K562 (cell line): ENCODE results near the gene ARID3A. TPM values are rescaled to one million over a fixed set of nuclear protein-coding genes. Genes with fewer than 3 reads are reported as not detected.
A peak's percentile ranks its signal among the peaks of the same experiment; 100 is the strongest.

Experiments
- ARID2 ChIP-seq: fragments of 450-650 bp; IDR thresholded peaks from 2 replicates; pipeline ENCODE4 v1.6.1; 2017; ENCODE audit warnings: antibody characterized with exemption, mild to moderate bottlenecking
- CBX8 ChIP-seq: fragments of 200-600 bp; sonication (generic); IDR thresholded peaks from 2 replicates; pipeline ENCODE4 v1.6.1; 2012; ENCODE audit warnings: borderline replicate concordance, mixed run types, low read depth, mild to moderate bottlenecking, moderate library complexity, mixed read lengths, low read length, control low read depth, inconsistent platforms; ENCODE audit not compliant: poor library complexity, severe bottlenecking; ENCODE audit errors: extremely low read depth
- CHD2 ChIP-seq: IDR thresholded peaks from 2 replicates; pipeline ENCODE4 v1.6.1; 2011; ENCODE audit warnings: low read depth, low read length
- EZH2 ChIP-seq: IDR thresholded peaks from 2 replicates; pipeline ENCODE4 v1.6.1; 2012; ENCODE audit warnings: low read depth, mild to moderate bottlenecking, inconsistent platforms, low read length, borderline replicate concordance
- MECOM ChIP-seq: fragments of 250-450 bp; sonication (Bioruptor Pico); IDR thresholded peaks from 2 replicates; pipeline ENCODE4 v1.8.0; 2022; ENCODE audit warnings: inconsistent platforms
- POLR2H ChIP-seq: IDR thresholded peaks from 2 replicates; pipeline ENCODE4 v1.6.1; 2016; ENCODE audit warnings: missing genetic modification characterization, low read depth, mild to moderate bottlenecking, control low read depth, missing compliant biosample characterization, moderate library complexity
- PTTG1 ChIP-seq: fragments of 450-650 bp; IDR thresholded peaks from 2 replicates; pipeline ENCODE4 v1.6.1; 2016; ENCODE audit warnings: low read depth, mild to moderate bottlenecking, missing genetic modification characterization, missing compliant biosample characterization
- TRIM28 ChIP-seq: fragments of 450-650 bp; IDR thresholded peaks from 2 replicates; pipeline ENCODE4 v1.6.1; 2017
- ZNF24 ChIP-seq: fragments of 450-650 bp; IDR thresholded peaks from 2 replicates; pipeline ENCODE4 v1.6.1; 2016
- ZNF717 ChIP-seq: fragments of 250-450 bp; sonication (Bioruptor Pico); IDR thresholded peaks from 2 replicates; pipeline ENCODE4 v1.5.0; 2021
- ZNF785 ChIP-seq: fragments of 250-450 bp; sonication (Bioruptor Pico); IDR thresholded peaks from 2 replicates; pipeline ENCODE4 v1.4.0; 2020; ENCODE audit warnings: mild to moderate bottlenecking
- ZNF830 ChIP-seq: fragments of 250-450 bp; sonication (Bioruptor Pico); IDR thresholded peaks from 2 replicates; pipeline ENCODE4 v1.5.0; 2021; ENCODE audit warnings: mild to moderate bottlenecking
- polyA plus RNA-seq, 8 experiments: library from polyadenylated mRNA; depleted of rRNA in 4 of 8; stranded (reverse) in 5 of 8; unstranded in 3 of 8; fragments of >200 nt; fragmentation: Nextera tagmentation in 2 of 8; fragmentation: Illumina TruSeq in 1 of 8; extraction: Ambion mirVana in 2 of 8; extraction: Trizol in 1 of 8; gene quantifications; 2 replicates each; pipeline versions ENCODE4 v1.2.1 to v1.2.3, GENCODE V29; 2011 to 2014; ENCODE audit warnings: inconsistent platforms in 1 of 8, missing spikeins in 1 of 8
- total RNA-seq, 7 experiments: library from RNA; depleted of rRNA in 6 of 7; stranded (reverse); fragments of >200 nt in 6 of 7; fragmentation: Illumina TruSeq in 2 of 7; extraction: Trizol in 2 of 7; gene quantifications; 2 replicates each; pipeline versions ENCODE4 v1.2.1 to v1.2.3, GENCODE V29; 2011 to 2021; ENCODE audit warnings: low replicate concordance in 1 of 7
- TF ChIP-seq, protein P1 (sequence below): sonication (generic); formaldehyde crosslinking; IDR thresholded peaks from 2 replicates; pipeline ENCODE4 v1.8.0; 2022; ENCODE audit warnings: mild to moderate bottlenecking, missing genetic modification reagents
- TF ChIP-seq, protein P2 (sequence below): fragments of 450-650 bp; IDR thresholded peaks from 2 replicates; pipeline ENCODE4 v1.6.1; 2016; ENCODE audit warnings: mild to moderate bottlenecking, moderate library complexity
- TF ChIP-seq, protein P3 (sequence below): fragments of 450-650 bp; formaldehyde crosslinking; IDR thresholded peaks from 2 replicates; pipeline ENCODE4 v1.4.0; 2020; ENCODE audit warnings: mild to moderate bottlenecking

ARID3A gene
- total and polyA plus RNA-seq, 9 of the 15 experiments (the other 6 are each of a cell fraction or from before 2014, with no cell fraction given) = 1.4 to 118 (median 31.2) TPM

DNA sequence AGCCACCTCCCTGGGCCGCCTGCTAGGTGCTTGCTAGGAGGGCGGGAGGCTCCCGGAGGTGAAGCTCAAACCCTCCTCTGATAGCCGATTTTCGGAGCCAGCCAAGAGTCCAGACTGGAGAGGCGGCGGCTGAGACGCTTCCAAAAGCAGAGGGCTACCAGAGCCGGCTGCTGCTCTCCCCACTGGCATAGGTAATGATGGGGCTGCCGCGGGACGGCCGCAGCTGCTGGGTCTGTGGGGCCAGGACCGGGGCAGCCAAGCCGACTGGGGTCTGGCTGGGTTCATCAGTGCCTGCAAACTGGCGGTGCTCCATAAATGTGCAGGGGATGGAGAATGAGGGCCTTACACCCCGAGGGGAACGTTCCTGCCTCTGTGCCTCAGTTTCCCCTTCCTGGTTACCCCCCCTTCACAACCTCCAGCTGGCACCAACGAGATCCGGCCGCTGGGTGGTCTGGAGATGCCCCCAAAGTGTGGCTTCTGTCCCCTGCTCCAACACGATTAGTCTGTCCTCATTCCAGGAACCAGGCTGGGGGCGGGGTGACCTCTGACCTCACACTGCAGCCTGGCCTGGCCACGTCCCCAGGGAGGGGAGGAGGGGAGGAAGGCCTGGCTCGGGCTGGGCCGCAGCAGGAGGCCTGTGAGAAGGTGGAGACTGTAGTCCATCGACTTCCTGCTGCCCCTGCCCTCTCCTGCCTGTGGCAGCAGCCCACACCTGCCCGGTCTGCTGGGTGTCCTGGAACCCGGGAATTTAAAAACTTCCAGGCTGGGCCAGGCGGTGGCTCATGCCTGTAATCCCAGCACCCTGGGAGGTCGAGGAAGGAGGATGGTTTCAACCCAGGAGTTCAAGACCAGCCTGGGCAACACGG, 54.5 kb downstream of the ARID3A start (continued):
- TF ChIP-seq POLR2H (no peak), CHD2 (peak; percentile 75; the same call in 1 of the 2 replicates), CBX8 (no peak), ZNF830 (CRISPR knock-in tag) (no peak), ARID2 (no peak), ZNF717 (CRISPR knock-in tag) (no peak), ZNF785 (CRISPR knock-in tag) (no peak), ZNF24 (no peak), EZH2 (no peak), MECOM (CRISPR knock-in tag) (0 out of 2 replicates have a peak, but pooled peaks have one; percentile 54), TRIM28 (peak; percentile 46; the same call in 1 of the 2 replicates), PTTG1 (no peak)
- TF ChIP-seq, protein P1, sequence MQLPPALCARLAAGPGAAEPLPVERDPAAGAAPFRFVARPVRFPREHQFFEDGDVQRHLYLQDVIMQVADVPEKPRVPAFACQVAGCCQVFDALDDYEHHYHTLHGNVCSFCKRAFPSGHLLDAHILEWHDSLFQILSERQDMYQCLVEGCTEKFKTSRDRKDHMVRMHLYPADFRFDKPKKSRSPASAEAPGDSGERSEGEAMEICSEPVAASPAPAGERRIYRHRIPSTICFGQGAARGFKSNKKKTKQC = no peak
- TF ChIP-seq, protein P2, sequence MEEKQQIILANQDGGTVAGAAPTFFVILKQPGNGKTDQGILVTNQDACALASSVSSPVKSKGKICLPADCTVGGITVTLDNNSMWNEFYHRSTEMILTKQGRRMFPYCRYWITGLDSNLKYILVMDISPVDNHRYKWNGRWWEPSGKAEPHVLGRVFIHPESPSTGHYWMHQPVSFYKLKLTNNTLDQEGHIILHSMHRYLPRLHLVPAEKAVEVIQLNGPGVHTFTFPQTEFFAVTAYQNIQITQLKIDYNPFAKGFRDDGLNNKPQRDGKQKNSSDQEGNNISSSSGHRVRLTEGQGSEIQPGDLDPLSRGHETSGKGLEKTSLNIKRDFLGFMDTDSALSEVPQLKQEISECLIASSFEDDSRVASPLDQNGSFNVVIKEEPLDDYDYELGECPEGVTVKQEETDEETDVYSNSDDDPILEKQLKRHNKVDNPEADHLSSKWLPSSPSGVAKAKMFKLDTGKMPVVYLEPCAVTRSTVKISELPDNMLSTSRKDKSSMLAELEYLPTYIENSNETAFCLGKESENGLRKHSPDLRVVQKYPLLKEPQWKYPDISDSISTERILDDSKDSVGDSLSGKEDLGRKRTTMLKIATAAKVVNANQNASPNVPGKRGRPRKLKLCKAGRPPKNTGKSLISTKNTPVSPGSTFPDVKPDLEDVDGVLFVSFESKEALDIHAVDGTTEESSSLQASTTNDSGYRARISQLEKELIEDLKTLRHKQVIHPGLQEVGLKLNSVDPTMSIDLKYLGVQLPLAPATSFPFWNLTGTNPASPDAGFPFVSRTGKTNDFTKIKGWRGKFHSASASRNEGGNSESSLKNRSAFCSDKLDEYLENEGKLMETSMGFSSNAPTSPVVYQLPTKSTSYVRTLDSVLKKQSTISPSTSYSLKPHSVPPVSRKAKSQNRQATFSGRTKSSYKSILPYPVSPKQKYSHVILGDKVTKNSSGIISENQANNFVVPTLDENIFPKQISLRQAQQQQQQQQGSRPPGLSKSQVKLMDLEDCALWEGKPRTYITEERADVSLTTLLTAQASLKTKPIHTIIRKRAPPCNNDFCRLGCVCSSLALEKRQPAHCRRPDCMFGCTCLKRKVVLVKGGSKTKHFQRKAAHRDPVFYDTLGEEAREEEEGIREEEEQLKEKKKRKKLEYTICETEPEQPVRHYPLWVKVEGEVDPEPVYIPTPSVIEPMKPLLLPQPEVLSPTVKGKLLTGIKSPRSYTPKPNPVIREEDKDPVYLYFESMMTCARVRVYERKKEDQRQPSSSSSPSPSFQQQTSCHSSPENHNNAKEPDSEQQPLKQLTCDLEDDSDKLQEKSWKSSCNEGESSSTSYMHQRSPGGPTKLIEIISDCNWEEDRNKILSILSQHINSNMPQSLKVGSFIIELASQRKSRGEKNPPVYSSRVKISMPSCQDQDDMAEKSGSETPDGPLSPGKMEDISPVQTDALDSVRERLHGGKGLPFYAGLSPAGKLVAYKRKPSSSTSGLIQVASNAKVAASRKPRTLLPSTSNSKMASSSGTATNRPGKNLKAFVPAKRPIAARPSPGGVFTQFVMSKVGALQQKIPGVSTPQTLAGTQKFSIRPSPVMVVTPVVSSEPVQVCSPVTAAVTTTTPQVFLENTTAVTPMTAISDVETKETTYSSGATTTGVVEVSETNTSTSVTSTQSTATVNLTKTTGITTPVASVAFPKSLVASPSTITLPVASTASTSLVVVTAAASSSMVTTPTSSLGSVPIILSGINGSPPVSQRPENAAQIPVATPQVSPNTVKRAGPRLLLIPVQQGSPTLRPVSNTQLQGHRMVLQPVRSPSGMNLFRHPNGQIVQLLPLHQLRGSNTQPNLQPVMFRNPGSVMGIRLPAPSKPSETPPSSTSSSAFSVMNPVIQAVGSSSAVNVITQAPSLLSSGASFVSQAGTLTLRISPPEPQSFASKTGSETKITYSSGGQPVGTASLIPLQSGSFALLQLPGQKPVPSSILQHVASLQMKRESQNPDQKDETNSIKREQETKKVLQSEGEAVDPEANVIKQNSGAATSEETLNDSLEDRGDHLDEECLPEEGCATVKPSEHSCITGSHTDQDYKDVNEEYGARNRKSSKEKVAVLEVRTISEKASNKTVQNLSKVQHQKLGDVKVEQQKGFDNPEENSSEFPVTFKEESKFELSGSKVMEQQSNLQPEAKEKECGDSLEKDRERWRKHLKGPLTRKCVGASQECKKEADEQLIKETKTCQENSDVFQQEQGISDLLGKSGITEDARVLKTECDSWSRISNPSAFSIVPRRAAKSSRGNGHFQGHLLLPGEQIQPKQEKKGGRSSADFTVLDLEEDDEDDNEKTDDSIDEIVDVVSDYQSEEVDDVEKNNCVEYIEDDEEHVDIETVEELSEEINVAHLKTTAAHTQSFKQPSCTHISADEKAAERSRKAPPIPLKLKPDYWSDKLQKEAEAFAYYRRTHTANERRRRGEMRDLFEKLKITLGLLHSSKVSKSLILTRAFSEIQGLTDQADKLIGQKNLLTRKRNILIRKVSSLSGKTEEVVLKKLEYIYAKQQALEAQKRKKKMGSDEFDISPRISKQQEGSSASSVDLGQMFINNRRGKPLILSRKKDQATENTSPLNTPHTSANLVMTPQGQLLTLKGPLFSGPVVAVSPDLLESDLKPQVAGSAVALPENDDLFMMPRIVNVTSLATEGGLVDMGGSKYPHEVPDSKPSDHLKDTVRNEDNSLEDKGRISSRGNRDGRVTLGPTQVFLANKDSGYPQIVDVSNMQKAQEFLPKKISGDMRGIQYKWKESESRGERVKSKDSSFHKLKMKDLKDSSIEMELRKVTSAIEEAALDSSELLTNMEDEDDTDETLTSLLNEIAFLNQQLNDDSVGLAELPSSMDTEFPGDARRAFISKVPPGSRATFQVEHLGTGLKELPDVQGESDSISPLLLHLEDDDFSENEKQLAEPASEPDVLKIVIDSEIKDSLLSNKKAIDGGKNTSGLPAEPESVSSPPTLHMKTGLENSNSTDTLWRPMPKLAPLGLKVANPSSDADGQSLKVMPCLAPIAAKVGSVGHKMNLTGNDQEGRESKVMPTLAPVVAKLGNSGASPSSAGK = peak; percentile 51
- TF ChIP-seq, protein P3, sequence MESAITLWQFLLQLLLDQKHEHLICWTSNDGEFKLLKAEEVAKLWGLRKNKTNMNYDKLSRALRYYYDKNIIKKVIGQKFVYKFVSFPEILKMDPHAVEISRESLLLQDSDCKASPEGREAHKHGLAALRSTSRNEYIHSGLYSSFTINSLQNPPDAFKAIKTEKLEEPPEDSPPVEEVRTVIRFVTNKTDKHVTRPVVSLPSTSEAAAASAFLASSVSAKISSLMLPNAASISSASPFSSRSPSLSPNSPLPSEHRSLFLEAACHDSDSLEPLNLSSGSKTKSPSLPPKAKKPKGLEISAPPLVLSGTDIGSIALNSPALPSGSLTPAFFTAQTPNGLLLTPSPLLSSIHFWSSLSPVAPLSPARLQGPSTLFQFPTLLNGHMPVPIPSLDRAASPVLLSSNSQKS (CRISPR knock-in tag) = no peak
